Cerebellar cortex (tissue), 1 donor: ENCODE results near the gene ATG3.
"Not testable (repeated sequence)": the region's sequence is repeated elsewhere in the genome, so short reads cannot be mapped to it uniquely, and the experiment has no call there.

Source experiments
- DNase-seq: peaks from one replicate; pipeline ENCODE4 v3.0.0-alpha.2; 2015; ENCODE audit warnings: low spot score

The ATG3 gene

DNA sequence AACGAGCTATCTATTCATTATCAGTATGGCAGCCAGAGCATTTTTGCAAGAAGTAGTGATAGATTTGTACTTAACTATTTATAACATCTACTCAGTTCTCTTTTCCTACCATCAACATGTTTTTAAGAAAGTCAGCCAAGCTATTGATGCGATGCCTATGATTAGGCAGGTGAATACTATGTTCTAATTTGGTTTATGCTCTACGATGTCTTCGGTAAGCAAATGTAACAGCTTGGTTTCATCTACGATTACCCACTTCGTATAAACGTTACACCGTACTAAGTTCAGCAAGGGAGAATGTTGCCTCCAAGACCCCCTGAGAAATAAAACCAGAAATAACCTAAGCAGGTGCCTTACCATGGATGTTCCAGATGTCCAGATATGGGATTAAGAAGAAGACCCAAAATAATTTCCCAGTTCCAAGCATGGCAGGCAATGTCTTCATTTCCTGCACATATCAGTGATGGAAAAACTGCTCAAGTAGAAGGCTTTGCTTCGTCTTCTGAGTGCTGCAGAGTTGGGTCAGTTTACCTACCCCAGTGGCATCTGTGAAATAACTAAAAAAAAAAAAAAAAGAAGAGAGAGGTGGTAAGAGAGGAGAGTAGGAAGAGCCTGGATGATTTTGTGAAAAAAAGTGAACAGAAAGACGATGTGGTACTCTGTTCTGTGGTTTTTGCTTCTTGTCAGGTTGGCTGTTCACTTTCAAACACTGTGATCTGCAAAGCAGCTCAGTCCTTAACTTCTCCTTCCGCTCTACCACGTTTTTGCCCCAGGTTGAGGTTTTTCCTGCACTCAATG is 62.6 kb downstream of the ATG3 start, which contains the start of gene BTLA:
Gene BTLA, minus strand, starts transcription at position 559 of the 798 bp plus-strand sequence. Its CDS starts 114 bp downstream, at position 445.
- DNase-seq, result no peak

DNA sequence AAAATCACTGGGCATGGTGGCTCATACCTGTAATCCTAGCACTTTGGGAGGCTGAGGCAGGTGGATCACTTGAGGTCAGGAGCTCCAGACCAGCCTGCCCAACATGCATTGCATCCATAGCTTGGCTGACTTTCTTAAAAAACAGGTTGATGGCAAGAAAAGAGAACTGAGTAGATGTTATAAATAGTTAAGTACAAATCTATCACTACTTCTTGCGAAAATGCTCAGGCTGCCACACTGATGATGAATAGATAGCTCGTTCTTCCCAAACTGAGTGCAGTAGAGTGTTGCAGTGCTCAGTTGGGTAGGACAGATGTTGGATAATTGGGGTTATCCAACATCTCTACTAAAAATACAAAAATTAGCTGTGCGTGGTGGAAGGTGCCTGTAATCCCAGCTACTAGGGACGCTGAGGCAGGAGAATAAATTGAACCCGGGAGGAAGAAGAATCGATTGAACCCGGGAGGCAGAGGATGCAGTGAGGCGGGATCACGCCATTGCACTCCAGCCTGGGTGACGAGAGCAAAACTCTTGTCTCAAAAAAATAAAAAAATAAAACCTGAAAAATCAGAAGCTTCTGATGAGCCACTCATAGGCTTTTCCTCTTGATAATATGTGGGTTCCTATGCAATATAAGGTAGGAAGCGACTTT is 63.7 kb downstream of the ATG3 start:
- no peak for DNase-seq

DNA sequence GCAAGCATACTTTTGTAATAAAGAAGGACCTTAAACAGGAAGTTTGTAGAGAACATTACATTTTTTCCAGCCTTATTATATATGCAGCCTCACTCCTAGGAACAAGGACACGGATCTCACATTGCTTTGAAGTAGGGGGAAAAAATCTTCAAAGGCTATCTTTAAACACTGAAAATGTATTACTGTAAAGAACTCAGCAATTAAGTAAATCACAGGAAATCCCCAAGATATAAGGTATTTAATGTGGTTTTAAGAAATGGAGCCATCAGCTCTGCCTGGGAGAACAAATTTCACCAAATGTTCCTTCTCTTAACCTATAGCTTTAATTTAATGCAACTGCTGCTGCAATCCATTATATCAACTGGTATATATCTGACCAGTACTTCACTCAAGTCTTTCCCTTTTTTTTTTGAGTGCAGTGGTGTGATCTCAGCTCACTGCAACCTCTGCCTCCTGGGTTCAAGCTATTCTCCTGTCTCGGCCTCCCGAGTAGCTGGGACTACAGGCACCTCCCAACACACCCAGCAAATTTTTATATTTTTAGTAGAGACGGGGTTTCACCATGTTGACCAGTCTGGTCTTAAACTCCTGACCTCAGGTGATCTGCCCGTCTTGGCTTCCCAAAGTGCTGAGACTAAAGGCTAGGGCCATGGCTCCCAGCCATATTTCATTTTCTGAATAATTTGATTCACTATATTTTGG is 65.2 kb downstream of the ATG3 start:
- DNase-seq, result no peak

DNA sequence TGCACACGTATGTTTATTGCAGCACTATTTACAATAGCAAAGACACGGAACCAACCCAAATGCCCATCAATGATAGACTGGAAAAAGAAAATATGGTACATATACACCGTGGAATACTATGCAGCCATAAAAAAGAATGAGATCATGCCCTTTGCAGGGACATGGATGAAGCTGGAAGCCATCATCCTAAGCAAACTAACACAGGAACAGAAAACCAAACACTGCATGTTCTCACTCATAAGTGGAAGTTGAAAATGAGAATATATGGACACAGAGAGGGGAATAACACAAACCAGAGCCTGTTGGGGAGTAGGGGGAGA is 67.4 kb downstream of the ATG3 start:
- DNase-seq, result not testable (repeated sequence)

DNA sequence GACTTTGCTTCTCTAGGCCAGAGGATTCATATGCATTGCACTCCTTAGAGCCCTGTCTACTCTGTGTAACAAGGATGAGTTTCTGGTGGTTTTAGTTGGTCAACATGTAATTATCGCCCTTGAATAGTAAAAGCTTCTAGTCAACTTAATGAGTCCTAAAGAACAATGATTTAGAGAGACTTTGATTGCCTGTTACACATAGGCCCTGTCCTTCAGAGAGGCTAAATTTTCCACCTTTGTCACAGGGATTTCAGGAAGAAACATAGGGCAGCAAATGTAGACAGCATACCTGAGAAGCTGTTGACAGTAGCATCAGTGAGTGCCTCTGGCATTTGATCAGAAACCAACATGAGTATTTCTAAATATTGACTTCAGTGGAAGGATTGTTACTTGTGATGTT is 69.6 kb downstream of the ATG3 start:
- DNase-seq, result no peak

DNA sequence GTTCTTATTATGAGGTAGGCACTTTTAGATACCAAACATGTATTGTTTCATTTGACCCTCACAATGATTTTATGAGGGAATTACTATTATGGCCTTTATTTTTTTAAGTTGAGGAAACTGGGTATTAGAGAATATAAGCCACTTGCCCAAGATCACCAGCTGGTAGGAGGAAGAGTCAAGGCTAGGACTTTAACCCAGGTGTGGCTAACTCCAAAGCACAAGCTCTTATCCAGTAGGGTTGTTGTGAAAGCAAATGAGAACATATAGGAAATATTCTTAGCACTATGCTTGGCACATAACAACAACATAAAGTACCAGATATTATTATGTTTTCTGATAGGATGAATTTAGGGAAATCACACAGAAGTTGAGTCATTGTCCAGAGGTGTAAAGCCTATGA is 70.4 kb downstream of the ATG3 start:
- no peak for DNase-seq

DNA sequence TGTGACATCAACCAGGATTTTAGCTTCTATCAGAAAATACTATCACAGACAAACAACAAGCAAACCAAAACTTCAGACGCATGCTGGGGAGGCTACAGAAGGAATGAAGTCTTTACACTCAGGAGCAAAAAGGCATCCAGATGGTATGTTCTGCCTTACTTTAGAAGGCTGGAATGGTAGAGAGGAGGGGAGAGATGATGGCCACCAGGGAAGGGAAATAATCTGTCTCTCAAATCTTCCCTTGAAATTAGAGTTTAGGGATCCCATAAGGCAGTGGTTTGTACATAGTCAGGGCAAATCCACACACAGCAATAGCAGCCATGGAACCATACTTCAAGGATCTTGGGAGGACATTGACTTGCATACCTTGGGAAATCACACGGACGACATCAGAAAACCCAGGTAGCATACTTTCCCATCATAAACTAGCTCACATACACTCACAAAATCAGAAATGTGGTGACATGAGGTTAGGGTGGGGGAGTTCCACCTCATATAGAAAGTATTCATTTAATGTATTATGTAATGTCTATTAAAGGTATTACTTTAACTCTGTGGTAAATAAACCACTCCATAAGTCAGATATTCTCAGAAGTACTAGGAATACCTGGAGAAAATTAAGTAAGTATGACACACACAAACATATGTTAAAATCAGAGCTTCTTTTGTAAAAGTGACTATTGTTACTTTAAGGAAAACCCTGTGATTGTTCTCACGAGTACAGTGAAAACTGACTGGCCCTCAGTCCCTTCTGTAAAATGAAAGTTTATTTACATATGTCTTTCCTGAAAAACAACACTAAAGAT is 71.9 kb downstream of the ATG3 start:
- no peak for DNase-seq

DNA sequence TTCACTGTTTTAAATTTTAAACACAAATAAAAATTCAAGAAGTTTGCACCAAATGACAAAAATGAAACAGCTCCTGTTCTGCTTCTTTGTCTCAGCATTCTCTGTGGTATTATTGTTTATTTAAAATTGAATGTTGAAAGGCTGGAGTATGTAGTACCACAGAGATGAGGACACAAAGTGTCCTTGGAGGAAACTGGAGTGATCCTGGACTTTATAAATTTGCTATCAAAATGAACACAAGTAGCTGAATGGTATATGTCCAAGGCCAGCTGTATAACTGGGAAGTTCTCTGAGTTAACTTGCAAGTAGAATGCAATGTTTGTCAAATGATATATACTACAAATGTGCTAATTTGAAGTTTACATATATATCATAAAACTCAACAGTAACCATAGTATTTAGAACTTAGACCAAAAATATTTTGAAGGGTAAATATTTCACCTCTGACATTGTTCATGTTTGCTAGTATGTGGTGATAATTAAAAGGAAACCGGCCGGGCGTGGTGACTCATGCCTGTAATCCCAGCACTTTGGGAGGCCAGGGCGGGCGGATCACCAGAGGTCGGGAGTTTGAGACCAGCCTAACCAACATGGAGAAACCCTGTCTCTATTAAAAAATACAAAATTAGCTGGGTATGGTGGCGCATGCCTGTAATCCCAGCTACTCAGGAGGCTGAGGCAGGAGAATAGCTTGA is 74.8 kb downstream of the ATG3 start:
- DNase-seq, result no peak

DNA sequence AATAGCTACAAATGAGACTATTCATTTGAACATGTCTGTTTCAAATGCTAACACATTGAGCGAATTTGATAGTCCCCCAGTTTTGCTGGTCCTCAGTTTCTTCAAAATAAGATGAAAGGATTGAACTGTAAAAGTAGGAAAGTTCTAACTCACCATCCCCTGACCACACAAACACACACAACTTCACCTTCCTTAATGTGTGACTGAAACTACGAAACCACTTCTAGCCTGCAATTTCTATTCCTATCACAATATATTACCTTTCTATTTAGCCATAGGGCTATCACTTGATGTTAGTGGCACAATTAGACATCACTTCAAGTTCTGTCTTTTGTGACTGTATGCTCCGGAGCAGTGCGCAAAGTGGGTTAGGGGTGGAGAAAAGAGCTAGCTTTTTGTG is 77.4 kb downstream of the ATG3 start:
- no peak for DNase-seq

DNA sequence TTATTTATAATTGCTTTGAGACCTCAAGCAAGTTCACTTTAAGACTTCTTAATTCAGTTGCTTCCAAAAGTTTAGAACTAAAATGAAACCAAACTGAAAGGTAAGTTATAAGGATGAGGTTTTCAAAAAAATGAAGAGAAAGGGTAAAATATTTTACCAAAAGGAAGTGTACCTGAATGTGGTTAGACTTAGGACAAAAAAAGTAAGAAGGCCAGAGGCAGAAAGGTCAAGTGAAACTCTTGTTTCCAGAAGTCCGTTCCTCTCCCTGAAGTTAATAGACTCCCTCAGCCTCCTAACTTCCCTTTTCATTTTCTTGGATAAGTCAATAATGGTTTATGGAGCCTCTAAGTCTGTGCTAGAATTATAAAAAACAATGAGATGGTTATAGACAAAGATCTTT is 79.1 kb downstream of the ATG3 start:
- no peak for DNase-seq
